Panc1 (cell line): ENCODE data around the gene HOATZ. TPM values are rescaled to one million over a fixed set of nuclear protein-coding genes. Genes with fewer than 3 reads are reported as not detected.

Source experiments
- ATAC-seq: fragments of 200-7000 bp; cut with Tn5 transposase; 2 replicates; pipeline ENCODE4 v1.9.1; 2020; ENCODE audit warnings: mild to moderate bottlenecking, moderate library complexity
- BruUV-seq: library from RNA; stranded (reverse); fragments of 400-500 nt; replicated peaks from 2 replicates; lab custom pipeline; 2021; lab: Mats Ljungman, UMichigan
- CTCF ChIA-PET: fragments of 300-600 bp; sonication (Branson Sonifier 250); formaldehyde crosslinking; loops from one replicate; lab custom pipeline; 2022; ENCODE audit warnings: antibody characterized with exemption; lab: Charles Lee
- POLR2A ChIA-PET: fragments of 300-600 bp; sonication (Branson Sonifier 250); formaldehyde crosslinking; loops from one replicate; lab custom pipeline; 2022; ENCODE audit warnings: antibody characterized with exemption; lab: Charles Lee
- DNase-seq: peaks from one replicate; pipeline ENCODE4 v3.0.0-alpha.2; 2010; ENCODE audit warnings: low read depth, low spot score
- H3K27ac ChIP-seq: 2 replicates; pipeline ENCODE4 v1.5.1; 2011; ENCODE audit warnings: mild to moderate bottlenecking, low read length, inconsistent platforms
- H3K27me3 ChIP-seq: fragments of 200-500 bp; sonication (Bioruptor generic); 2 replicates; pipeline ENCODE4 v1.6.0; 2014; ENCODE audit warnings: low read length, inconsistent platforms; ENCODE audit not compliant: control insufficient read depth, insufficient read depth
- H3K36me3 ChIP-seq: fragments of 200-500 bp; sonication (Bioruptor generic); 2 replicates; pipeline ENCODE4 v1.5.1; 2014; ENCODE audit warnings: inconsistent platforms, mild to moderate bottlenecking, low read length, moderate library complexity; ENCODE audit not compliant: control insufficient read depth, insufficient read depth
- H3K4me1 ChIP-seq: 2 replicates; pipeline ENCODE4 v1.5.1; 2011; ENCODE audit warnings: inconsistent platforms, mild to moderate bottlenecking, low read length, moderate library complexity; ENCODE audit not compliant: control insufficient read depth, insufficient read depth
- H3K4me3 ChIP-seq, 2 experiments: 2 replicates each; pipeline ENCODE4 v1.5.1; 2011 to 2012; ENCODE audit warnings: low read depth in 2 of 2, low read length in 2 of 2, mild to moderate bottlenecking in 2 of 2, inconsistent platforms in 1 of 2, moderate library complexity in 1 of 2
- H3K9me3 ChIP-seq: fragments of 200-500 bp; sonication (Bioruptor generic); 2 replicates; pipeline ENCODE4 v1.5.1; 2014; ENCODE audit warnings: low read depth, mild to moderate bottlenecking, inconsistent platforms, low read length, moderate library complexity; ENCODE audit not compliant: control insufficient read depth, insufficient read depth
- POLR2AphosphoS5 ChIP-seq: IDR thresholded peaks from 2 replicates; pipeline ENCODE4 v1.6.1; 2012; ENCODE audit warnings: mild to moderate bottlenecking, low read depth, low read length, moderate library complexity
- SIN3A ChIP-seq: IDR thresholded peaks from 2 replicates; pipeline ENCODE4 v1.6.1; 2012; ENCODE audit warnings: low read depth, mild to moderate bottlenecking, low read length, moderate library complexity, borderline replicate concordance; ENCODE audit not compliant: insufficient read depth
- TCF7L2 ChIP-seq: IDR thresholded peaks from 2 replicates; pipeline ENCODE4 v1.6.1; 2011; ENCODE audit warnings: mild to moderate bottlenecking, low read depth, low read length, inconsistent platforms
- in situ Hi-C: cut with HindIII; loops from 2 replicates; pipeline ENCODE4 v1.10.0; 2016; ENCODE audit warnings: low sequenced_read_pairs, low pct_unique_long_range_greater_than_20kb
- intact Hi-C: fragments of 100-400 bp; cut with micrococcal nuclease; formaldehyde crosslinking; loops from one replicate; pipeline ENCODE4 v1.10.0; 2022; ENCODE audit not compliant: unreplicated experiment
- total RNA-seq: library from RNA; stranded (reverse); gene quantifications from one replicate; pipeline ENCODE4 v1.2.1, GENCODE V29; 2021; ENCODE audit not compliant: unreplicated experiment
- TF ChIP-seq, protein P1 (sequence below), 2 experiments: IDR thresholded peaks; 2 replicates each; pipeline ENCODE4 v1.6.1; 2011 to 2012; ENCODE audit warnings: low read depth in 2 of 2, control low read depth in 1 of 2, low read length in 1 of 2, mild to moderate bottlenecking in 1 of 2, moderate library complexity in 1 of 2; ENCODE audit not compliant: insufficient read depth in 1 of 2
- TF ChIP-seq, protein P2 (sequence below): fragments of 450-650 bp; IDR thresholded peaks from 2 replicates; pipeline ENCODE4 v1.5.1; 2017; ENCODE audit warnings: mild to moderate bottlenecking

HOATZ gene
- total RNA-seq, 1 experiment from 2014 or later, result not detected

DNA sequence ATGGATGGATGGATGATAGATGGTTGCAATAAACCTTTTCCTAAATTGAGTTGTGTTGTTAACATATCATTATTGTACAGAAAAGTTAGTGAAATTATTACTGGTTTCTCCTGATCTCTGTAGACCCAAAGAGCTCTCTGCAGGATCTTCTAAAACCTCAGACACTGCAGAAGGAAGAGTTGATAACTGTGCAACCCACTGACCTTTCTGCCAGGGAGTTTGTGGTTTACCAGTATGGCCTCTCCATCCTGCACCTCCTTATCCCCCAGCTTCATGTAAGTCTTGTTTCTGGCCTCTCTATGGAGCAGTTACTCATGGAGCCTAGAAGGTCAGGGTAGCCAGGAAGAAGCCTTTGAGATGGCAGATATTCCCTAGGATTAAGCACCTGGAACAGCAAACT, 48.0 kb upstream of the HOATZ start:
- in situ Hi-C loops, result no loop called here
- CTCF ChIA-PET, result no interaction called here
- BruUV-seq, result no TSS peak

DNA sequence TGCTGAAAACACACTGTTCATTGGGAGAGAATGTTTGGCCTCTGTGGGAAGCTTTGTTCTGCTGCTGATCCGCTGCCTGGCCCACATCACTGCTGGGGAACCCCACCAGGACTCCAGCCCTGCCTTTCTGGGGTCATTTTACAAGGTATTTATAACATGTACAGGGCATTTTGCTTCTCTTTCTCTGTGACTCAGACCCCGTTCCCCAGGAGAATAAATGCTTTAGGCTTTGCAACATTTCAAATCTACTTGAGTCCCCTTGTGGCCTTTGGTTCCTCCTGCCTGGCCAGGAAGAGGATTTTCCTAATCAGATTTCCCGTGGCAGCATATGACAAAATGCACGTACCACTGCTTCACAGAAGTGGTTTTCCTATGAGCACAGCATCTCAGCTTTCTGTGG, 45.4 kb upstream of the HOATZ start:
- Histone ChIP-seq H3K4me3 (no peak overlapping the region), H3K27ac (no peak overlapping the region), H3K9me3 (no peaks in the 10 kb centered on the region), H3K27me3 (peaks cover 7% of the 10 kb centered on the region), H3K36me3 (no peaks in the 10 kb centered on the region), H3K4me1 (no peaks in the 10 kb centered on the region)
- ChIA-PET POLR2A (no interaction called here), CTCF (no interaction called here)
- TF ChIP-seq POLR2AphosphoS5 (no peak), TCF7L2 (no peak), SIN3A (no peak)
- TF ChIP-seq, protein P1, sequence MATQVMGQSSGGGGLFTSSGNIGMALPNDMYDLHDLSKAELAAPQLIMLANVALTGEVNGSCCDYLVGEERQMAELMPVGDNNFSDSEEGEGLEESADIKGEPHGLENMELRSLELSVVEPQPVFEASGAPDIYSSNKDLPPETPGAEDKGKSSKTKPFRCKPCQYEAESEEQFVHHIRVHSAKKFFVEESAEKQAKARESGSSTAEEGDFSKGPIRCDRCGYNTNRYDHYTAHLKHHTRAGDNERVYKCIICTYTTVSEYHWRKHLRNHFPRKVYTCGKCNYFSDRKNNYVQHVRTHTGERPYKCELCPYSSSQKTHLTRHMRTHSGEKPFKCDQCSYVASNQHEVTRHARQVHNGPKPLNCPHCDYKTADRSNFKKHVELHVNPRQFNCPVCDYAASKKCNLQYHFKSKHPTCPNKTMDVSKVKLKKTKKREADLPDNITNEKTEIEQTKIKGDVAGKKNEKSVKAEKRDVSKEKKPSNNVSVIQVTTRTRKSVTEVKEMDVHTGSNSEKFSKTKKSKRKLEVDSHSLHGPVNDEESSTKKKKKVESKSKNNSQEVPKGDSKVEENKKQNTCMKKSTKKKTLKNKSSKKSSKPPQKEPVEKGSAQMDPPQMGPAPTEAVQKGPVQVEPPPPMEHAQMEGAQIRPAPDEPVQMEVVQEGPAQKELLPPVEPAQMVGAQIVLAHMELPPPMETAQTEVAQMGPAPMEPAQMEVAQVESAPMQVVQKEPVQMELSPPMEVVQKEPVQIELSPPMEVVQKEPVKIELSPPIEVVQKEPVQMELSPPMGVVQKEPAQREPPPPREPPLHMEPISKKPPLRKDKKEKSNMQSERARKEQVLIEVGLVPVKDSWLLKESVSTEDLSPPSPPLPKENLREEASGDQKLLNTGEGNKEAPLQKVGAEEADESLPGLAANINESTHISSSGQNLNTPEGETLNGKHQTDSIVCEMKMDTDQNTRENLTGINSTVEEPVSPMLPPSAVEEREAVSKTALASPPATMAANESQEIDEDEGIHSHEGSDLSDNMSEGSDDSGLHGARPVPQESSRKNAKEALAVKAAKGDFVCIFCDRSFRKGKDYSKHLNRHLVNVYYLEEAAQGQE (IDR thresholded peaks at IDR 0.05; ENCODE audit: insufficient read depth in 1 of 2, low read depth in 2 of 2, low read length in 1 of 2), result no peak
- TF ChIP-seq, protein P2, sequence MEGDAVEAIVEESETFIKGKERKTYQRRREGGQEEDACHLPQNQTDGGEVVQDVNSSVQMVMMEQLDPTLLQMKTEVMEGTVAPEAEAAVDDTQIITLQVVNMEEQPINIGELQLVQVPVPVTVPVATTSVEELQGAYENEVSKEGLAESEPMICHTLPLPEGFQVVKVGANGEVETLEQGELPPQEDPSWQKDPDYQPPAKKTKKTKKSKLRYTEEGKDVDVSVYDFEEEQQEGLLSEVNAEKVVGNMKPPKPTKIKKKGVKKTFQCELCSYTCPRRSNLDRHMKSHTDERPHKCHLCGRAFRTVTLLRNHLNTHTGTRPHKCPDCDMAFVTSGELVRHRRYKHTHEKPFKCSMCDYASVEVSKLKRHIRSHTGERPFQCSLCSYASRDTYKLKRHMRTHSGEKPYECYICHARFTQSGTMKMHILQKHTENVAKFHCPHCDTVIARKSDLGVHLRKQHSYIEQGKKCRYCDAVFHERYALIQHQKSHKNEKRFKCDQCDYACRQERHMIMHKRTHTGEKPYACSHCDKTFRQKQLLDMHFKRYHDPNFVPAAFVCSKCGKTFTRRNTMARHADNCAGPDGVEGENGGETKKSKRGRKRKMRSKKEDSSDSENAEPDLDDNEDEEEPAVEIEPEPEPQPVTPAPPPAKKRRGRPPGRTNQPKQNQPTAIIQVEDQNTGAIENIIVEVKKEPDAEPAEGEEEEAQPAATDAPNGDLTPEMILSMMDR, result no peak
- no peak for ATAC-seq
- no peak for DNase-seq
- intact Hi-C loops (no loop called here), in situ Hi-C loops (no loop called here)
- BruUV-seq, result no TSS peak

More for the DNA sequence above, 48.0 kb upstream of the HOATZ start:
- DNase-seq (no peak), ATAC-seq (no peak)
- intact Hi-C loops, result no loop called here
- no peaks in the 10 kb centered on the region for H3K9me3 ChIP-seq
- H3K27me3 ChIP-seq, result peaks cover 5% of the 10 kb centered on the region
- no peaks in the 10 kb centered on the region for H3K4me1 ChIP-seq
- H3K27ac ChIP-seq, result no peak overlapping the region
- H3K36me3 ChIP-seq, result no peaks in the 10 kb centered on the region
- no peak overlapping the region for H3K4me3 ChIP-seq
- POLR2A ChIA-PET, result no interaction called here
- no peak for TF ChIP-seq SIN3A

DNA sequence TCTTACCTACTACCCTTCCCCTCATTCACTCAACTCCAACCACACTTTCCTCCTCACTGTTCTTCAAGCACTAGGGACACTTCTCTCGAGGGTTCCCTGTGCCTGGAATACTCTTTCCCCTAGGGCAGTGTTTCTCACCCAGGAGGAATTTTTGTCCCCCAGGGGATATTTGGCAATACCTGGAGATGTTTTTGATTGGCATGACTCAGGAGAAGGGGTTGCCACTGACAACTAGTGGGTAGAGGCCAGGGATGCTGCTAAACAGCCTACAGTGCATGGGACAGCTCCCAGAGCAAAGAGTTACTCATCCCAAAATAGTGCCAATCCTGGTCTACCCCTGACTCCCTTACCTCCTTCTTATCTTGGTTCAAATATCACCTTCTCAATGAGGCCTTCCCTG, 42.4 kb upstream of the HOATZ start:
- no peak for DNase-seq
- no peaks in the 10 kb centered on the region for H3K36me3 ChIP-seq
- in situ Hi-C loops (no loop called here), intact Hi-C loops (no loop called here)
- TF ChIP-seq SIN3A (no peak), POLR2AphosphoS5 (no peak), TCF7L2 (no peak)
- TF ChIP-seq, protein P2, result no peak
- TF ChIP-seq, protein P1 (IDR thresholded peaks at IDR 0.05; ENCODE audit: insufficient read depth in 1 of 2, low read depth in 2 of 2, low read length in 1 of 2), result no peak
- no TSS peak for BruUV-seq
- no peak overlapping the region for H3K27ac ChIP-seq
- no peak for ATAC-seq
- H3K4me3 ChIP-seq, result no peak overlapping the region
- ChIA-PET POLR2A (no interaction called here), CTCF (no interaction called here)
- H3K27me3 ChIP-seq, result 0 out of 2 replicates have a peak, but pooled peaks cover 4% of the 10 kb centered on the region
- H3K9me3 ChIP-seq, result no peaks in the 10 kb centered on the region
- no peaks in the 10 kb centered on the region for H3K4me1 ChIP-seq
